Measurements from ENCODE around the gene HTR3A. TPM values are rescaled to one million over a fixed set of nuclear protein-coding genes. Genes with fewer than 3 reads are reported as not detected.

HTR3A gene
- polyA plus RNA-seq, 4 donors = 0.06 to 5.7 TPM; not detected in 2

- FAIRE-seq (no peak), DNase-seq (peak; percentile 12 to 16)
- Histone ChIP-seq H3K9me3 (ENCODE audit: control insufficient read depth in 2 of 2, insufficient read depth in 1 of 2, low read depth in 1 of 2, low read length in 1 of 2) (no peaks in the 10 kb centered on the region), H3K36me3 (ENCODE audit: control insufficient read depth in 3 of 3, insufficient read depth in 2 of 3, low read depth in 1 of 3, low read length in 3 of 3) (no peaks in the 10 kb centered on the region), H3K4me1 (ENCODE audit: control insufficient read depth in 3 of 3, insufficient read depth in 2 of 3, low read depth in 1 of 3, low read length in 2 of 3) (no peaks in the 10 kb centered on the region), H3K27me3 (ENCODE audit: control insufficient read depth in 3 of 3, insufficient read depth in 3 of 3, low read length in 3 of 3) (peaks cover 0 to 11% (median 0%) of the 10 kb centered on the region in 3 donors), H3K4me3 (ENCODE audit: low read depth in 1 of 3, low read length in 3 of 3) (no peak overlapping the region), H3K27ac (ENCODE audit: low read depth in 1 of 3, low read length in 2 of 3) (no peak overlapping the region)
- 1 to 5% (median 4%) methylated on average over 6 of the region's 6 CpGs for WGBS, 3 donors
Measured at GRCh38 chr11:113994077-113994954, 19.4 kb downstream of the HTR3A start.

GRCh38 chr11:113997473-113997872 is 22.6 kb downstream of the HTR3A start:
- 44 to 51% (median 49%) methylated on average over 3 of the region's 3 CpGs for WGBS, 3 donors
- no peaks in the 10 kb centered on the region for H3K9me3 ChIP-seq (ENCODE audit: control insufficient read depth in 2 of 2, insufficient read depth in 1 of 2, low read depth in 1 of 2, low read length in 1 of 2)
- H3K4me3 ChIP-seq (ENCODE audit: low read depth in 1 of 3, low read length in 3 of 3) = no peak overlapping the region
- DNase-seq (no peak), FAIRE-seq (no peak)
- H3K27me3 ChIP-seq (ENCODE audit: control insufficient read depth in 3 of 3, insufficient read depth in 3 of 3, low read length in 3 of 3) = peaks cover 0 to 17% (median 0%) of the 10 kb centered on the region in 3 donors
- H3K36me3 ChIP-seq (ENCODE audit: control insufficient read depth in 3 of 3, insufficient read depth in 2 of 3, low read depth in 1 of 3, low read length in 3 of 3) = no peaks in the 10 kb centered on the region
- no peak overlapping the region for H3K27ac ChIP-seq (ENCODE audit: low read depth in 1 of 3, low read length in 2 of 3)
- no peaks in the 10 kb centered on the region for H3K4me1 ChIP-seq (ENCODE audit: control insufficient read depth in 3 of 3, insufficient read depth in 2 of 3, low read depth in 1 of 3, low read length in 2 of 3)

- FAIRE-seq = no peak
- DNase-seq = no peak
- no peaks in the 10 kb centered on the region for H3K36me3 ChIP-seq (ENCODE audit: control insufficient read depth in 3 of 3, insufficient read depth in 2 of 3, low read depth in 1 of 3, low read length in 3 of 3)
- 22 to 53% (median 46%) methylated on average over 4 of the region's 4 CpGs for WGBS, 3 donors
- no peak overlapping the region for H3K4me3 ChIP-seq (ENCODE audit: low read depth in 1 of 3, low read length in 3 of 3)
- H3K4me1 ChIP-seq (ENCODE audit: control insufficient read depth in 3 of 3, insufficient read depth in 2 of 3, low read depth in 1 of 3, low read length in 2 of 3) = no peaks in the 10 kb centered on the region
- peaks cover 0 to 13% (median 0%) of the 10 kb centered on the region in 3 donors for H3K27me3 ChIP-seq (ENCODE audit: control insufficient read depth in 3 of 3, insufficient read depth in 3 of 3, low read length in 3 of 3)
- no peaks in the 10 kb centered on the region for H3K9me3 ChIP-seq (ENCODE audit: control insufficient read depth in 2 of 2, insufficient read depth in 1 of 2, low read depth in 1 of 2, low read length in 1 of 2)
- H3K27ac ChIP-seq (ENCODE audit: low read depth in 1 of 3, low read length in 2 of 3) = no peak overlapping the region
Measured at GRCh38 chr11:113998574-113998973, 23.7 kb downstream of the HTR3A start.

- DNase-seq = no peak
- FAIRE-seq = no peak
Measured at GRCh38 chr11:114000526-114000925, 25.6 kb downstream of the HTR3A start.

GRCh38 chr11:114001416-114001815 is 26.5 kb downstream of the HTR3A start:
- Histone ChIP-seq H3K4me3 (ENCODE audit: low read depth in 1 of 3, low read length in 3 of 3) (no peak overlapping the region), H3K36me3 (ENCODE audit: control insufficient read depth in 3 of 3, insufficient read depth in 2 of 3, low read depth in 1 of 3, low read length in 3 of 3) (no peaks in the 10 kb centered on the region), H3K27ac (ENCODE audit: low read depth in 1 of 3, low read length in 2 of 3) (no peak overlapping the region), H3K9me3 (ENCODE audit: control insufficient read depth in 2 of 2, insufficient read depth in 1 of 2, low read depth in 1 of 2, low read length in 1 of 2) (no peaks in the 10 kb centered on the region), H3K27me3 (ENCODE audit: control insufficient read depth in 3 of 3, insufficient read depth in 3 of 3, low read length in 3 of 3) (peaks cover 0 to 7% (median 0%) of the 10 kb centered on the region in 3 donors), H3K4me1 (ENCODE audit: control insufficient read depth in 3 of 3, insufficient read depth in 2 of 3, low read depth in 1 of 3, low read length in 2 of 3) (no peaks in the 10 kb centered on the region)
- no peak for DNase-seq
- WGBS, 3 donors = 51 to 57% (median 53%) methylated on average over 2 to 3 of the region's 3 CpGs
- no peak for FAIRE-seq

More at GRCh38 chr11:114000526-114000925, 25.6 kb downstream of the HTR3A start:
- 31 to 63% (median 49%) methylated on average over 4 of the region's 4 CpGs for WGBS, 3 donors
- H3K9me3 ChIP-seq (ENCODE audit: control insufficient read depth in 2 of 2, insufficient read depth in 1 of 2, low read depth in 1 of 2, low read length in 1 of 2) = no peaks in the 10 kb centered on the region
- peaks cover 0 to 7% (median 0%) of the 10 kb centered on the region in 3 donors for H3K27me3 ChIP-seq (ENCODE audit: control insufficient read depth in 3 of 3, insufficient read depth in 3 of 3, low read length in 3 of 3)
- H3K4me3 ChIP-seq (ENCODE audit: low read depth in 1 of 3, low read length in 3 of 3) = no peak overlapping the region
- no peak overlapping the region for H3K27ac ChIP-seq (ENCODE audit: low read depth in 1 of 3, low read length in 2 of 3)
- no peaks in the 10 kb centered on the region for H3K36me3 ChIP-seq (ENCODE audit: control insufficient read depth in 3 of 3, insufficient read depth in 2 of 3, low read depth in 1 of 3, low read length in 3 of 3)
- H3K4me1 ChIP-seq (ENCODE audit: control insufficient read depth in 3 of 3, insufficient read depth in 2 of 3, low read depth in 1 of 3, low read length in 2 of 3) = no peaks in the 10 kb centered on the region

GRCh38 chr11:114008331-114008730 is 33.4 kb downstream of the HTR3A start:
- H3K4me3 ChIP-seq (ENCODE audit: low read depth in 1 of 3, low read length in 3 of 3) = no peak overlapping the region
- H3K27me3 ChIP-seq (ENCODE audit: control insufficient read depth in 3 of 3, insufficient read depth in 3 of 3, low read length in 3 of 3) = peaks cover 0 to 3% (median 0%) of the 10 kb centered on the region in 3 donors
- WGBS, 3 donors = 52 to 59% (median 56%) methylated on average over 4 of the region's 4 CpGs
- no peaks in the 10 kb centered on the region for H3K36me3 ChIP-seq (ENCODE audit: control insufficient read depth in 3 of 3, insufficient read depth in 2 of 3, low read depth in 1 of 3, low read length in 3 of 3)
- no peak for FAIRE-seq
- H3K27ac ChIP-seq (ENCODE audit: low read depth in 1 of 3, low read length in 2 of 3) = no peak overlapping the region
- no peaks in the 10 kb centered on the region for H3K9me3 ChIP-seq (ENCODE audit: control insufficient read depth in 2 of 2, insufficient read depth in 1 of 2, low read depth in 1 of 2, low read length in 1 of 2)
- H3K4me1 ChIP-seq (ENCODE audit: control insufficient read depth in 3 of 3, insufficient read depth in 2 of 3, low read depth in 1 of 3, low read length in 2 of 3) = no peaks in the 10 kb centered on the region
- DNase-seq = no peak

- Histone ChIP-seq H3K9me3 (ENCODE audit: control insufficient read depth in 2 of 2, insufficient read depth in 1 of 2, low read depth in 1 of 2, low read length in 1 of 2) (no peaks in the 10 kb centered on the region), H3K4me1 (ENCODE audit: control insufficient read depth in 3 of 3, insufficient read depth in 2 of 3, low read depth in 1 of 3, low read length in 2 of 3) (no peaks in the 10 kb centered on the region), H3K27me3 (ENCODE audit: control insufficient read depth in 3 of 3, insufficient read depth in 3 of 3, low read length in 3 of 3) (peaks cover 0 to 4% (median 3%) of the 10 kb centered on the region in 3 donors), H3K36me3 (ENCODE audit: control insufficient read depth in 3 of 3, insufficient read depth in 2 of 3, low read depth in 1 of 3, low read length in 3 of 3) (no peaks in the 10 kb centered on the region), H3K4me3 (ENCODE audit: low read depth in 1 of 3, low read length in 3 of 3) (no peak overlapping the region), H3K27ac (ENCODE audit: low read depth in 1 of 3, low read length in 2 of 3) (no peak overlapping the region)
- FAIRE-seq = no peak
- 55 to 64% (median 60%) methylated on average over 4 of the region's 4 CpGs for WGBS, 3 donors
- no peak for DNase-seq
Measured at GRCh38 chr11:114010931-114011330, 36.0 kb downstream of the HTR3A start.

GRCh38 chr11:114011443-114011842 is 36.5 kb downstream of the HTR3A start:
- no peak overlapping the region for H3K27ac ChIP-seq (ENCODE audit: low read depth in 1 of 3, low read length in 2 of 3)
- peak in 1 of 2 donors; percentile 52 for DNase-seq
- H3K36me3 ChIP-seq (ENCODE audit: control insufficient read depth in 3 of 3, insufficient read depth in 2 of 3, low read depth in 1 of 3, low read length in 3 of 3) = no peaks in the 10 kb centered on the region

More at GRCh38 chr11:114011443-114011842, 36.5 kb downstream of the HTR3A start:
- H3K9me3 ChIP-seq (ENCODE audit: control insufficient read depth in 2 of 2, insufficient read depth in 1 of 2, low read depth in 1 of 2, low read length in 1 of 2) = no peaks in the 10 kb centered on the region
- no peaks in the 10 kb centered on the region for H3K4me1 ChIP-seq (ENCODE audit: control insufficient read depth in 3 of 3, insufficient read depth in 2 of 3, low read depth in 1 of 3, low read length in 2 of 3)
- no peak for FAIRE-seq
- H3K4me3 ChIP-seq (ENCODE audit: low read depth in 1 of 3, low read length in 3 of 3) = no peak overlapping the region
- 41 to 46% (median 43%) methylated on average over 2 of the region's 2 CpGs for WGBS, 3 donors
- H3K27me3 ChIP-seq (ENCODE audit: control insufficient read depth in 3 of 3, insufficient read depth in 3 of 3, low read length in 3 of 3) = peaks cover 0 to 4% (median 3%) of the 10 kb centered on the region in 3 donors

All from small intestine (tissue), 7 donors.